HG03108 (cell line): ENCODE measurements around the gene GCDH.
"Not testable (repeated sequence)": the region's sequence is repeated elsewhere in the genome, so short reads cannot be mapped to it uniquely, and the experiment has no call there.

Experiments
- ATAC-seq: cut with Tn5 transposase; IDR thresholded peaks from one replicate; pipeline ENCODE4 v1.9.1; 2021; ENCODE audit warnings: moderate library complexity; ENCODE audit not compliant: unreplicated experiment

The GCDH gene

DNA sequence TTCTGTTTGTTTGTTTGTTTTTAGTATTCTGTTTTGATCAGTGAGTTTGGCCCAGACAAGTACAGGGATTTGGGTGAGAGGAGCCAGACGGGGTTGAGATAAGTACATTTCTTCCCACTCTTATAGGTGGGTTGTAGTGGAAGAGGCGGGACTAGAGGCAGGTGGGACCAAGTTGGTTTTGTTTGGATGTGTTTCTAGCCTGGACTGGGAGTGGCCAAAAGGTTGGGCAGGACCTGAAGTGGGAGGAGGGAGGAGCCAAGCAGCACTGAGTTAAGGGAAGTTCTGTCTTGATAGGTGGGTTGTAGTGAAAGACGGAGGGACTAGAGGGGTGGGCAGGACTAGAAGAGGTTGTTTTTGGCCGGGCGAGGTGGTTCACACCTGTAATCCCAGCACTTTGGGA, 18.7 kb upstream of the GCDH start:
- no peak for ATAC-seq

DNA sequence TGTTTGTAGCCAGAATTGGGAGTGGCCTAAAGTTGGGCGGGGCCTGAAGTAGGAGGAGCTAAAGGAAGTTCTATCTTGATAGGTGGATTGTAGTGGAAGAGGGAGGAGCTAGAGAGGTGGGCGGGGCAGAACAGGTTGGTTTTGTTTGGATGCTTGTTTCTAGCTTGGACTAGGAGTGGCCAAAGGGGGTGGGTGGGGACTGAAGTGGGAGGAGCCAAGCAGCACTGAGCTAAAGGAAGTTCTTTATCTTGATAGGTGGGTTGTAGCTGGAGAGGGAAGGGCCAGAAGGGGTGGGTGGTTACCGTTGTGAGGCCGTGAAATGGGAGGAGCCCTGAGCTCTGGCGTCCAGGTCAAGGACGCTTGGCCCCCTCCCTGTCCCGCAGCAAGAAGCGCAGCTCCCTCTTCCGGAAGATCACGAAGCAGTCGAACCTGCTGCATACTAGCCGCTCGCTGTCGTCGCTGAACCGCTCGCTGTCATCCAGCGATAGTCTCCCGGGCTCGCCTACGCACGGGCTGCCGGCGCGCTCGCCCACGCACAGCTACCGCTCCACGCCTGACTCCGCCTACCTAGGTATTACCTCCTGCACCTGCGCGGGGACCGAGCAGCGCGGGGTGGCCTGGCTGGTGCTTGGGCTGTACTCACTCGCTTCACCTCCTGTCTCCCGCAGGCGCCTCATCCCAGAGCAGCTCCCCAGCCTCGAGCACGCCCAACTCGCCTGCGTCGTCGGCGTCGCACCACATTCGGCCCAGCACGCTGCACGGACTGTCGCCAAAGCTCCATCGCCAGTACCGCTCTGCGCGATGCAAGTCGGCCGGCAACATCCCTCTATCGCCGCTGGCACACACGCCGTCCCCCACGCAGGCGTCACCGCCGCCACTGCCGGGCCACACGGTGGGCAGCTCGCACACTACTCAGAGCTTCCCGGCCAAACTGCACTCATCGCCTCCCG, 17.7 kb upstream of the GCDH start:
- no peak for ATAC-seq

DNA sequence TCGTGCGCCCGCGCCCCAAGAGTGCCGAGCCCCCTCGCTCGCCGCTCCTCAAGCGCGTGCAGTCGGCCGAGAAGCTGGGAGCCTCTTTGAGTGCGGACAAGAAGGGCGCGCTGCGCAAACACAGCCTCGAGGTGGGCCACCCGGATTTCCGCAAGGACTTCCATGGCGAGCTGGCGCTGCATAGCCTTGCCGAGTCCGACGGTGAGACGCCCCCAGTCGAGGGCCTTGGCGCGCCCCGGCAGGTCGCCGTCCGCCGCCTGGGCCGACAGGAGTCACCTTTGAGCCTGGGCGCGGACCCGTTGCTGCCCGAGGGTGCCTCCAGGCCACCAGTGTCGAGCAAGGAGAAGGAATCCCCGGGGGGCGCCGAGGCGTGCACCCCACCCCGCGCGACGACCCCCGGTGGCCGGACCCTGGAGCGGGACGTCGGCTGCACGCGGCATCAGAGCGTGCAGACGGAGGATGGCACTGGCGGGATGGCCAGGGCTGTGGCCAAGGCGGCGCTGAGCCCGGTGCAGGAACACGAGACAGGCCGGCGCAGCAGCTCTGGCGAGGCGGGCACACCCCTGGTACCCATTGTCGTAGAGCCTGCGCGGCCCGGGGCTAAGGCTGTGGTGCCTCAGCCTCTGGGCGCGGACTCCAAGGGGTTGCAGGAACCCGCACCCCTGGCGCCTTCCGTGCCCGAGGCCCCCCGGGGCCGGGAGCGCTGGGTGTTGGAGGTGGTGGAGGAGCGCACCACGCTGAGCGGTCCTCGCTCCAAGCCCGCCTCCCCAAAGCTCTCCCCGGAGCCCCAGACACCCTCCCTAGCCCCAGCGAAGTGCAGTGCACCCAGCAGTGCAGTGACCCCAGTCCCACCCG, 16.8 kb upstream of the GCDH start:
- ATAC-seq = no peak

DNA sequence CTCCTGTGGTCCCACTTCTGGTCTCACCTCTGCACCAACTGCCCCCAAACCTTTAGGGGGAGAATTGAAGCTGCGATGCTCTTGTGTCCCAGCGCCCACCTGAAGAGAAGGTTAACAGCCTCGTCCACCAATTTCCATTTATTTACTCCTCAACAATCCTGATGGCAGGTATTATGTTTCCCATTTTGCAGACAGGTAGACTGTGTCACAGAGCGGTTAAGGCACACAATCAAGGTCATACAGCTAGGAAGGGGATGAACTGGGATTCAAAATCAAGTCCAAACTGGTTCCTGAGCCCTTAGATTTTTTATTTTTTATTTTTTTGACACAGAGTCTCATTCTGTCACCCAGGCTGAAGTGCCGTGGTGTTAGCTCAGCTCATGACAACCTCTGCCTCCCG, 15.9 kb upstream of the GCDH start:
- no peak for ATAC-seq

DNA sequence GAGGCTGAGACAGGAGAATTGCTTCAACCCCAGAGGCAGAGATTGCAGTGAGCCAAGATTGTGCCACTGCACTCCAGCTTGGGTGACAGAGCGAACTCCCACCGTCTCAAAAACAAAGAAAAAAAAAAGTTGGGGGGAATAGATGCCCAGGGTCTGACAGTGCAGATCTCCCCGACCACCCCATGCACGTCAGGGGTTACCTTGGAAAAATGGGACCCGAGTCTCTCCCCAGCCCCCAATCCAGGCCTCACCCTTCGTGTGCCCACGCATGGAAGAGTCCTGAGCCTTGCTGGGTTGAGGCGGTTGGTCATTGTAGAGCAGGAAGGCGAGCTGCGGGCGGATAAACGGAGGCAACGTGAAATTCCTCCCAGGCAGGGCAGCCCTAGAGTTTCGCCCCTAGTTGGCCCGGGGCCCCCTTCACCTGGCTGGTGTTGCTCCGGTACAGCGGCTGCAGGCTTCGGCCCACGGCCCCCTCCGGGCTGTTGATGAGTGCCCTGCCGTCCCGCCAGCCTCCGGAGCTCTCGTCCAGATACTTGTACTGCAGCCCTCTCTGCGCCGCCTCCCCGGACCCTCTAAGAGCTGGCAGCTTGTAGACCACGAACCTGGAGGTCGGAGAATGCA, 10.3 kb upstream of the GCDH start:
- ATAC-seq = no peak

DNA sequence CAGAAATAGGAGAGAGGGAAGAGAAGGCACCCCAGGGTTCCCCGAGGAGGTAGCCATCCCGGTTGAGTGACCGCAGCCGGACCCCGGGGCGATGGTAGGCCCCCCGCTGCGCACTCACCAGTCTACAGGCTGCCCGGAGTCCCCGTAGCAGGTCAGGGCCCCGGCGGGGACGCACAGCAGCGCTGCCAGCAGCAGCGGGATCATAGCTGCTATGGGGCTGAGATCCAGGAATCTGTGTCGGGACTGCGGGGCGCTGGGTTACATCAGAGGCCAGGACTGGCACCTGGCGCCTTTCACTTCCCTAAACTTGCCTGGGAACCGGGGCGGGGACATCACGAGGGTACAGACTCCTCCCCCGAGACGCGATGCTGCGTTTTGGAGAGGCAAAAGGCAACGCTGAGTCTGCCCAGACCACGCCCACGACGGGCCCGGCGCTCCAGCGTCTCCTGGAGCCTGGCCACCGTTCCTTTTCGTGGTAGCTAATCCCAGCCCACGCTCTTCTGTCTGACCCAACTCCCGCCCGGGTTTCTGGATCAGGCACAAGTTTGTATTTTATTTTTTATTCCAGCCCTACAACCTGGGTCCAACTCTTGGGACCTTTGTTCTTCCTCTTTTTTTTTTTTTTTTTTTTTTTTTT, 9.7 kb upstream of the GCDH start, which contains the start of gene DNASE2:
DNASE2 (minus strand) TSS at position 278 of the 637 bp plus-strand sequence; CDS start at position 204, 74 bp downstream.
- peak; percentile 71 for ATAC-seq

DNA sequence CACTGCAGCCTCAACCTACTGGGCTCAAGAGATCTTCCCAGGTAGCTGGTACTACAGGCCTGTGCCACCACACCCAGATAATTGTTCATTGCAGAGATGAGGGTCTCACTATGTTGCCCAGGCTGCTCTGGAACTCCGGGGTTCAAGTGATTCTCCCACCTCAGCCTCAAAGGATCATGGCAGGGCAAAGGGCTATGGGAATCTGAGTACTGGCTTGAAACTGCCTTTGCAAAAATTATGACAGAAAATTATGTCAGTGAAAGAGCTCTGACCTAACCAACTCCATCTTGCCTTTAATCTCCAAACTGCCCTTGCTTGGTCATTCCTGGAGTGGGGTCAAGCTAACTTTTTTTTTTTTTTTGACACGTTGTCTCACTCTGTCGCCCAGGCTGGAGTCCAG, 8.4 kb upstream of the GCDH start:
- ATAC-seq = no peak

- ATAC-seq = no peak
Observed at GRCh38 chr19:12884202-12884601, 6.8 kb upstream of the GCDH start.

- ATAC-seq = no peak
Observed at GRCh38 chr19:12884627-12884925, 6.4 kb upstream of the GCDH start.

DNA sequence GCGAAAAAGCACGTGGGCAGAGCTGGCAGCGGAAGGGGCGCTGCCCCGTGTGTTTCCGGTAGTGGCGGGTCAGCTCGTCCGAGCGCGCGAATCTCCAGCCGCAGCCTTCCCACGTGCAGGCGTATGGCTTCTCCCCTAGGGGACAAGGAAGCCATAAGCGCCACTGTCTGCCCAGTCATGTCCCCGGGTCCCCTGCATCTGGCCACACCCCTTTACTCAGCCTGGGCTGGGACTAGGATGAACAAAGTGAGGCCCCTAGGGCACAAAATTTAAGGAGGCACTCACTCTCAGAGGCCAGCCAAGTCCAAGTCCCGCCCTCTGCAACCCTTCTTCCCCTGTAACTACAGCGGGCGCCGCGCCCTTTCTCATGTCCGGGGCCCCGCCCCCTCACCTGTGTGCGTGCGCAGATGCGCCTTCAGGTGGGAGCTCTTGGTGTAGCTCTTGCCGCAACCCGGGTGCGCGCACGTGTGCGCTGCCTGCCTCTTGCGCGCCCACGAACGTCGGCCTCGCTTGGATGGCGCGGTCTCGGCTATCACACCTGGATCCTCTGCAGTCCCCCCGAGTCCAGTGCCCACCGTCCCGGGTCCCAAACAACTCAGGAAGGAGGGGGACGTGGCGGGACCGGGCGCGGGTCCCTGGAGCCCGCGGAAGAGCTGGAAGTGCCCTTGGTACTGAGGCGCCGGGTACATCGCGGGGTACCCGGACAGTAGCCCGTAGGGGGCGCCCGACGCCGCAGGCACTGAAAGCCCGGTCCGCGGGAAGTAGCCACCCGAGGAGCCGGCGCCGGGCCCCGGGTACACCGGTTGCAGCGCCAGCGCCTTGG, 5.8 kb upstream of the GCDH start:
- no peak for ATAC-seq

GRCh38 chr19:12885749-12886650, 5.0 kb upstream of the GCDH start:
- ATAC-seq = no peak

DNA sequence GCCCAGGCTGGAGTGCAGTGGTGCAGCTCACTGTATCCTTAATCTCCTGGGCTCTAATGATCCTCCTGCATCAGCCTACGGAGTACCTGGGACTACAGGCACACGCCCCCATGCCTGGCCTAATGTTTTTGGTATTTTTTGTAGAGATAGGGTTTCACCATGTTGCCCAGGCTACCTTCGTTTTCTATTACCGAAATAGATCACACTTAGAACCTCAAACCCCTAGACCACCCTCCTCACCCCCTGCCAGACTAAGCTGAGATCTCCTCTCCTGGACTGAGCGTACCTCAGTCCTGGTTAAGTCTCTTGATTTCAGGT, 4.3 kb upstream of the GCDH start:
- no peak for ATAC-seq

- ATAC-seq = no peak
Observed at GRCh38 chr19:12886969-12887747, 3.8 kb upstream of the GCDH start, which contains the start of gene KLF1. TSS of gene KLF1 (minus strand) at chr19:12887201. CDS start at chr19:12887140, 61 bp downstream.

DNA sequence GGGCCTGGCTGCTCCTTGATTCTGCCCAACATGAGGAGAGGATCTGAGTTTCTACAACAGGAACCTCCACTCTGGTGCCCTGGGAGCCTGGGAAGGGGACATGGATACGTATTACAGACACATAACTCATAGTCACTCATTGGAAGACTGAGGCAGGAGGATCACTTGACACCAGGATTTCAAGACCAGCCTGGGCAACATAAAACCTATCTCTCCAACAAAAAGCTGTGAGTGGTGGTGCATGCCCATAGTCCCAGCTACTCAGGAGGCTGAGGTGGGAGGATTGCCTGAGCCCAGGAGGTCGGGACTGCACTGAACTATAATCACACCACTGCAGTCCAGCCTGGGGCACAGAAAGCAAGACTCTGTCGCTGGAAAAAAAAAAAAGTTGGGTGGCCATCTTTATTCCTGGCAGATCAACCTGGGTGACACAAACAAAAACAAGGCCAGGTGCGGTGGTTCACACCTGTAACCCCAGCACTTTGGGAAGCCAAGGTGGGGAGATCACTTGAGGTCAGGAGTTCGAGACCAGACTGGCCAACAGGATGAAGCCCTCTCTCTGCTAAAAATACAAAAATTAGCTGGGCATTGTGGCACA, 2.9 kb upstream of the GCDH start:
- ATAC-seq = no peak

DNA sequence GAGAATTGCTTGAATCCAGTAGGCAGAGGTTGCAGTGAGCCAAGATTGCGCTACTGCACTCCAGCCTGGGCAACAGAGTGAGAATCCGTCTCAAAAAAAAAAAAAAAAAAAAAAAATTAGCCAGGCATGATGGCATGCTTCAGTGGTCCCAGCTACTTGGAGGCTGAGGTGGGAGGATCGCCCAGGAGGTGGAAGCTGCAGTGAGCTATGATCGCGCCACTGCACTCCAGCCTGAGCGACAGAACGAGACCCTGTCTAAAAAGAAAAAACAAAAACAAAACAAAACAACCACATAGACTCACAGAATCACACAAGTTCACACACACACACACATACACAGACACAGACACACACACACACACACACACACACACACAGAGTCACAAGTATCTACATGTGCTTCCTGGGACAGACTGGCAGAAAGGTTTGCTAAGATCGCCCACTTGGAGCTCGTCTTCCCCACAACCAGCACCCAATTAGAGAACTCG, 617 bp upstream of the GCDH start:
- not testable (repeated sequence) for ATAC-seq

GRCh38 chr19:12891553-12892021, 627 bp downstream of the GCDH start:
- ATAC-seq = no peak

GRCh38 chr19:12893582-12893981, 2.6 kb downstream of the GCDH start:
- ATAC-seq = no peak

DNA sequence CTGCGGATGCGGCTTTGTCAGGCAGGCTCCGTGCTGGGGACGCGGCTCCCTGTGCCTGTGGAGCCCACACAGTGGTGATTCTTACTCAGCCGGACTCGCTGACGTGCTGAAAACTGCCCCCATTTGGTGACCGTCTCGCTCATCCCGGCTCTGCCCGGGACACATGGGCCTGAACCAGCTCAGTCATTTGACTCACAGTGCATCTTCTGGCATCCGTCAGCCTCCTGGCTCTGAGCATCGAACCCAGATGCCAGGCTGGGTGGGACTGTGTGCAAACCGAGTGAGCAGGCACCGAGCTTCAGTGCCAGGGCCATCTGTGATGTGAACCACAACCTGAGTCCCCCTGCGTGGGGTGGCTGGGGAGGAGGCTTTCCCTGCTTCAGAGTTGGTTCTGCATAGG, 5.5 kb downstream of the GCDH start:
- ATAC-seq = no peak
